PC-3 (cell line): Measurements from ENCODE around the gene MYH6. TPM values are rescaled to one million over a fixed set of nuclear protein-coding genes. Genes with fewer than 3 reads are reported as not detected.

Source experiments
- ATAC-seq: fragments of 200-7000 bp; cut with Tn5 transposase; 2 replicates; pipeline ENCODE4 v1.9.1; 2020; ENCODE audit warnings: mild to moderate bottlenecking, moderate library complexity
- BruUV-seq: library from RNA; stranded (reverse); fragments of 400-500 nt; replicated peaks from 2 replicates; lab custom pipeline; 2021; lab: Mats Ljungman, UMichigan
- CTCF ChIA-PET: fragments of 300-600 bp; sonication (Branson Sonifier 250); formaldehyde crosslinking; loops from one replicate; lab custom pipeline; 2022; ENCODE audit warnings: antibody characterized with exemption; lab: Charles Lee
- POLR2A ChIA-PET: fragments of 300-600 bp; sonication (Branson Sonifier 250); formaldehyde crosslinking; loops from one replicate; lab custom pipeline; 2022; ENCODE audit warnings: antibody characterized with exemption; ENCODE audit not compliant: unreplicated experiment; lab: Charles Lee
- DNase-seq: peaks from one replicate; pipeline ENCODE4 v3.0.0-alpha.2; 2015
- H2AFZ ChIP-seq: fragments of 300-600 bp; sonication (generic); 2 replicates; pipeline ENCODE4 v1.6.0; 2016; ENCODE audit warnings: antibody characterized with exemption, low read length
- H3F3A ChIP-seq: fragments of 300-600 bp; sonication (generic); one replicate; pipeline ENCODE4 v1.6.0; 2017; ENCODE audit warnings: antibody characterized with exemption, low read length, control low read depth, mild to moderate bottlenecking; ENCODE audit not compliant: unreplicated experiment
- H3K27ac ChIP-seq: fragments of 300-600 bp; sonication (generic); 2 replicates; pipeline ENCODE4 v1.5.1; 2016; ENCODE audit warnings: mild to moderate bottlenecking, low read length
- H3K27me3 ChIP-seq: fragments of 300-600 bp; sonication (generic); 2 replicates; pipeline ENCODE4 v1.6.1; 2016; ENCODE audit warnings: low read length, mixed read lengths
- H3K36me3 ChIP-seq: fragments of 300-600 bp; sonication (generic); 2 replicates; pipeline ENCODE4 v1.6.1; 2016; ENCODE audit warnings: low read depth, mixed run types, low read length, mixed read lengths
- H3K4me1 ChIP-seq: fragments of 300-600 bp; sonication (generic); 2 replicates; pipeline ENCODE4 v1.5.1; 2016; ENCODE audit warnings: low read length; ENCODE audit not compliant: insufficient read depth
- H3K4me2 ChIP-seq: fragments of 300-600 bp; sonication (generic); 2 replicates; pipeline ENCODE4 v1.6.0; 2016; ENCODE audit warnings: low read length
- H3K4me3 ChIP-seq: fragments of 300-600 bp; sonication (generic); 2 replicates; pipeline ENCODE4 v1.5.1; 2016; ENCODE audit warnings: mild to moderate bottlenecking, low read length, mixed read lengths
- H3K79me2 ChIP-seq: fragments of 300-600 bp; sonication (generic); 2 replicates; pipeline ENCODE4 v1.6.1; 2017; ENCODE audit warnings: low read length, mixed read lengths
- H3K9ac ChIP-seq: fragments of 300-600 bp; sonication (generic); 2 replicates; pipeline ENCODE4 v1.6.0; 2016; ENCODE audit warnings: mild to moderate bottlenecking, low read length
- H3K9me2 ChIP-seq: fragments of 300-600 bp; sonication (generic); replicated peaks from 2 replicates; pipeline ENCODE4 v1.6.1; 2016; ENCODE audit warnings: mixed run types, low read length, mixed read lengths
- H3K9me3 ChIP-seq: fragments of 300-600 bp; sonication (generic); 2 replicates; pipeline ENCODE4 v1.6.1; 2016; ENCODE audit warnings: low read length, mixed read lengths
- H4K20me1 ChIP-seq: fragments of 300-600 bp; sonication (generic); 2 replicates; pipeline ENCODE4 v1.6.1; 2016; ENCODE audit warnings: low read length, mixed read lengths
- CTCF ChIP-seq: fragments of 300-600 bp; sonication (generic); conservative IDR thresholded peaks from 2 replicates; pipeline ENCODE4 v1.5.1; 2017; ENCODE audit warnings: antibody characterized with exemption, low read depth, mild to moderate bottlenecking, low read length
- EZH2 ChIP-seq: fragments of 300-600 bp; sonication (generic); IDR thresholded peaks from one replicate; pipeline ENCODE4 v1.6.1; 2017; ENCODE audit warnings: antibody characterized with exemption, mild to moderate bottlenecking, low read length; ENCODE audit not compliant: unreplicated experiment
- EZH2phosphoT487 ChIP-seq: fragments of 300-600 bp; sonication (generic); IDR thresholded peaks from 2 replicates; pipeline ENCODE4 v1.6.1; 2018; ENCODE audit warnings: mild to moderate bottlenecking, antibody characterized with exemption, low read length, borderline replicate concordance
- intact Hi-C: fragments of 100-400 bp; cut with micrococcal nuclease; formaldehyde crosslinking; loops from 2 replicates; pipeline ENCODE4 v1.9.0; 2023
- total RNA-seq: library from RNA; depleted of rRNA; stranded (reverse); fragments of >200 nt; gene quantifications from 2 replicates; pipeline ENCODE4 v1.2.3, GENCODE V29; 2014

The MYH6 gene
- total RNA-seq, 1 experiment from 2014 or later = not detected

GRCh38 chr14:23406725-23407355 is 1.2 kb downstream of the MYH6 start:
- Histone ChIP-seq H3K4me3 (no peak overlapping the region), H2AFZ (no peak overlapping the region), H3K9me2 (no peaks in the 10 kb centered on the region), H3K27ac (no peak overlapping the region), H3K79me2 (no peaks in the 10 kb centered on the region), H3K27me3 (peaks cover 82% of the 10 kb centered on the region), H3F3A (no peaks in the 10 kb centered on the region), H4K20me1 (no peaks in the 10 kb centered on the region), H3K4me2 (no peak overlapping the region), H3K9ac (no peak overlapping the region), H3K4me1 (no peaks in the 10 kb centered on the region), H3K9me3 (no peaks in the 10 kb centered on the region), H3K36me3 (no peaks in the 10 kb centered on the region)
- no peak for DNase-seq
- ChIA-PET CTCF (no interaction called here), POLR2A (no interaction called here)
- no TSS peak for BruUV-seq
- TF ChIP-seq EZH2phosphoT487 (no peak), EZH2 (no peak), CTCF (no peak)
- no peak for ATAC-seq
- intact Hi-C loops = no loop called here

- no peaks in the 10 kb centered on the region for H3F3A ChIP-seq
- no peak for ATAC-seq
- POLR2A ChIA-PET = no interaction called here
- H3K36me3 ChIP-seq = no peaks in the 10 kb centered on the region
- CTCF ChIA-PET = no interaction called here
- no peak overlapping the region for H3K4me2 ChIP-seq
- H3K27ac ChIP-seq = no peak overlapping the region
- no peaks in the 10 kb centered on the region for H3K9me2 ChIP-seq
- no peak for DNase-seq
- H2AFZ ChIP-seq = no peak overlapping the region
- H3K9me3 ChIP-seq = no peaks in the 10 kb centered on the region
- H3K9ac ChIP-seq = no peak overlapping the region
- no peaks in the 10 kb centered on the region for H3K4me1 ChIP-seq
- intact Hi-C loops = no loop called here
- TF ChIP-seq EZH2 (no peak), EZH2phosphoT487 (no peak), CTCF (no peak)
- no peaks in the 10 kb centered on the region for H3K79me2 ChIP-seq
- H4K20me1 ChIP-seq = no peaks in the 10 kb centered on the region
- BruUV-seq = no TSS peak
- H3K27me3 ChIP-seq = peaks cover 82% of the 10 kb centered on the region
- H3K4me3 ChIP-seq = no peak overlapping the region
These were observed 1.8 kb downstream of the MYH6 start for GRCh38 chr14:23406244-23406643.

GRCh38 chr14:23405516-23406025 is 2.5 kb downstream of the MYH6 start:
- no peak overlapping the region for H3K4me2 ChIP-seq
- H2AFZ ChIP-seq = no peak overlapping the region
- intact Hi-C loops = no loop called here
- ChIA-PET CTCF (no interaction called here), POLR2A (no interaction called here)
- H3K79me2 ChIP-seq = no peaks in the 10 kb centered on the region
- DNase-seq (no peak), ATAC-seq (no peak)
- H3K36me3 ChIP-seq = no peaks in the 10 kb centered on the region
- H3K9me2 ChIP-seq = no peaks in the 10 kb centered on the region
- BruUV-seq = no TSS peak
- no peaks in the 10 kb centered on the region for H3K9me3 ChIP-seq
- no peaks in the 10 kb centered on the region for H4K20me1 ChIP-seq
- no peak overlapping the region for H3K4me3 ChIP-seq
- H3K27ac ChIP-seq = no peak overlapping the region
- H3K9ac ChIP-seq = no peak overlapping the region
- H3K27me3 ChIP-seq = peaks cover 75% of the 10 kb centered on the region
- no peaks in the 10 kb centered on the region for H3K4me1 ChIP-seq
- H3F3A ChIP-seq = no peaks in the 10 kb centered on the region
- TF ChIP-seq CTCF (no peak), EZH2phosphoT487 (no peak), EZH2 (no peak)
